ENCODE measurements around the gene GARIN3. TPM values are rescaled to one million over a fixed set of nuclear protein-coding genes. Genes with fewer than 3 reads are reported as not detected.

The GARIN3 gene
- total RNA-seq, 1 donor from 2014 or later = not detected

- Mint-ChIP-seq H3K27me3 (ENCODE audit: unreplicated experiment) (peaks cover 57% of the 10 kb centered on the region), H3K4me1 (ENCODE audit: unreplicated experiment) (no peaks in the 10 kb centered on the region), H3K36me3 (ENCODE audit: unreplicated experiment) (no peaks in the 10 kb centered on the region), H3K9me3 (ENCODE audit: unreplicated experiment) (no peaks in the 10 kb centered on the region), H3K27ac (ENCODE audit: unreplicated experiment) (no peak overlapping the region), H3K4me3 (ENCODE audit: unreplicated experiment) (no peak overlapping the region)
- no peak for TF ChIP-seq CTCF (IDR thresholded peaks at IDR 0.05)
- no peak for DNase-seq (ENCODE audit: extremely low spot score, unreplicated experiment)
Measured at GRCh38 chr5:157184117-157184670, 18.1 kb upstream of the GARIN3 start.

GRCh38 chr5:157182143-157182757 is 16.2 kb upstream of the GARIN3 start:
- Mint-ChIP-seq H3K27ac (ENCODE audit: unreplicated experiment) (no peak overlapping the region), H3K36me3 (ENCODE audit: unreplicated experiment) (no peaks in the 10 kb centered on the region), H3K4me3 (ENCODE audit: unreplicated experiment) (no peak overlapping the region), H3K27me3 (ENCODE audit: unreplicated experiment) (peaks cover 55% of the 10 kb centered on the region), H3K4me1 (ENCODE audit: unreplicated experiment) (no peaks in the 10 kb centered on the region), H3K9me3 (ENCODE audit: unreplicated experiment) (no peaks in the 10 kb centered on the region)
- no peak for DNase-seq (ENCODE audit: extremely low spot score, unreplicated experiment)
- no peak for TF ChIP-seq CTCF (IDR thresholded peaks at IDR 0.05)

GRCh38 chr5:157180374-157181264 is 14.6 kb upstream of the GARIN3 start, which contains the start of gene ITK:
ITK (plus strand) TSS chr5:157180840; CDS start chr5:157180978, 138 bp downstream.
- H3K27ac Mint-ChIP-seq (ENCODE audit: unreplicated experiment) = no peak within 1 kb of the TSS
- no peak within 1 kb of the TSS for H3K4me3 Mint-ChIP-seq (ENCODE audit: unreplicated experiment)
- no peaks in the 10 kb centered on the region for H3K36me3 Mint-ChIP-seq (ENCODE audit: unreplicated experiment)
- H3K4me1 Mint-ChIP-seq (ENCODE audit: unreplicated experiment) = no peaks in the 10 kb centered on the region
- no peak for TF ChIP-seq CTCF (IDR thresholded peaks at IDR 0.05)
- H3K27me3 Mint-ChIP-seq (ENCODE audit: unreplicated experiment) = peaks cover 53% of the 10 kb centered on the region
- DNase-seq (ENCODE audit: extremely low spot score, unreplicated experiment) = no peak
- no peaks in the 10 kb centered on the region for H3K9me3 Mint-ChIP-seq (ENCODE audit: unreplicated experiment)

GRCh38 chr5:157178966-157179365 is 12.9 kb upstream of the GARIN3 start:
- Mint-ChIP-seq H3K27me3 (ENCODE audit: unreplicated experiment) (peaks cover 50% of the 10 kb centered on the region), H3K36me3 (ENCODE audit: unreplicated experiment) (no peaks in the 10 kb centered on the region), H3K27ac (ENCODE audit: unreplicated experiment) (no peak overlapping the region), H3K4me1 (ENCODE audit: unreplicated experiment) (no peaks in the 10 kb centered on the region), H3K9me3 (ENCODE audit: unreplicated experiment) (no peaks in the 10 kb centered on the region), H3K4me3 (ENCODE audit: unreplicated experiment) (no peak overlapping the region)
- no peak for DNase-seq (ENCODE audit: extremely low spot score, unreplicated experiment)
- no peak for TF ChIP-seq CTCF (IDR thresholded peaks at IDR 0.05)

GRCh38 chr5:157177953-157178352 is 11.9 kb upstream of the GARIN3 start:
- H3K4me1 Mint-ChIP-seq (ENCODE audit: unreplicated experiment) = no peaks in the 10 kb centered on the region
- no peak overlapping the region for H3K27ac Mint-ChIP-seq (ENCODE audit: unreplicated experiment)
- no peak for DNase-seq (ENCODE audit: extremely low spot score, unreplicated experiment)
- H3K4me3 Mint-ChIP-seq (ENCODE audit: unreplicated experiment) = no peak overlapping the region
- TF ChIP-seq CTCF (IDR thresholded peaks at IDR 0.05) = no peak
- H3K27me3 Mint-ChIP-seq (ENCODE audit: unreplicated experiment) = peaks cover 41% of the 10 kb centered on the region
- H3K9me3 Mint-ChIP-seq (ENCODE audit: unreplicated experiment) = no peaks in the 10 kb centered on the region
- no peaks in the 10 kb centered on the region for H3K36me3 Mint-ChIP-seq (ENCODE audit: unreplicated experiment)
